A549 treated with CpdA at 1 μM for 4 hours (cell line): ENCODE measurements around the gene OR10G2. TPM values are rescaled to one million over a fixed set of nuclear protein-coding genes. Genes with fewer than 3 reads are reported as not detected.

Experiments used
- total RNA-seq: library from RNA; stranded (reverse); fragments of 200-300 nt; extraction: Qiagen RNA extraction; gene quantifications from 5 replicates; pipeline ENCODE4 v1.2.3, GENCODE V29; 2022; ENCODE audit warnings: low read depth

Gene OR10G2
- total RNA-seq = not detected in 5 replicates

GRCh38 chr14:21634840-21635239 is at the start of gene OR10G2:
OR10G2 (minus strand) TSS chr14:21634940; CDS start chr14:21634842, 98 bp downstream.

GRCh38 chr14:21673718-21674117 is 39.0 kb upstream of the OR10G2 start, which contains the start of gene OR4E1:
OR4E1 (minus strand) TSS chr14:21673818; CDS start chr14:21670935, 2,883 bp downstream.

GRCh38 chr14:21653331-21653885 is 18.7 kb upstream of the OR10G2 start, which contains the start of gene OR4E2:
OR4E2 (plus strand) TSS chr14:21653835; CDS start chr14:21665083, 11,248 bp downstream.

Other genes starting within 250 kb of the OR10G2 start
- gene CHD8, start 178.8 kb downstream of the OR10G2 start, total RNA-seq = 38.5 to 43.6 TPM (median 42.0 TPM) in 5 replicates
- gene RAB2B, start 158.0 kb downstream of the OR10G2 start, total RNA-seq = 12.7 to 15.7 TPM (median 14.4 TPM) in 5 replicates
- gene TOX4, start 157.7 kb downstream of the OR10G2 start, total RNA-seq = 59.5 to 73.5 TPM (median 68.8 TPM) in 5 replicates
- 46.3 to 56.0 TPM (median 54.7 TPM) in 5 replicates for gene METTL3, start 123.6 kb downstream of the OR10G2 start, total RNA-seq
- 0.63 to 1.6 TPM (median 1.1 TPM) in 5 replicates for gene SALL2, start 108.6 kb downstream of the OR10G2 start, total RNA-seq
- gene OR10G3, start 54.9 kb downstream of the OR10G2 start, total RNA-seq = not detected in 5 replicates
- not detected in 5 replicates for gene OR4E2, start 18.9 kb upstream of the OR10G2 start, total RNA-seq
- gene OR4E1, start 38.9 kb upstream of the OR10G2 start, total RNA-seq = not detected in 5 replicates